ENCODE results near the gene AEBP2. TPM values are rescaled to one million over a fixed set of nuclear protein-coding genes. Genes with fewer than 3 reads are reported as not detected.
"Not testable (repeated sequence)": the region's sequence is repeated elsewhere in the genome, so short reads cannot be mapped to it uniquely, and the experiment has no call there.

AEBP2 gene
- total and polyA plus RNA-seq, 4 donors = 24.8 to 89.0 (median 49.8) TPM

- intact Hi-C loops (cut with DNase I); H3K4me3 ChIP-seq (ENCODE audit: low read length in 2 of 2); H3K27me3 ChIP-seq (ENCODE audit: control insufficient read depth in 1 of 2, insufficient read depth in 2 of 2, low read length in 1 of 2); H3K4me1 ChIP-seq (ENCODE audit: control insufficient read depth in 1 of 2, insufficient read depth in 2 of 2, low read length in 2 of 2); H3K9me3 ChIP-seq (ENCODE audit: control insufficient read depth, low read length); H3K27ac ChIP-seq (ENCODE audit: low read depth in 1 of 2, low read length in 2 of 2); ATAC-seq (ENCODE audit: low FRiP score); DNase-seq; H3K36me3 ChIP-seq (ENCODE audit: control insufficient read depth in 1 of 2, insufficient read depth in 2 of 2, low read length in 1 of 2): not testable (repeated sequence)
- WGBS, 2 donors = 84 to 88% methylated on average over 13 of the region's 13 CpGs
Measured at GRCh38 chr12:19552441-19553097, 113.3 kb downstream of the AEBP2 start.

GRCh38 chr12:19553175-19553574 lies 113.9 kb downstream of the AEBP2 start:
- H3K9me3 ChIP-seq (ENCODE audit: control insufficient read depth, low read length) = no peaks in the 10 kb centered on the region
- no peak for ATAC-seq (ENCODE audit: low FRiP score)
- H3K27ac ChIP-seq (ENCODE audit: low read depth in 1 of 2, low read length in 2 of 2) = no peak overlapping the region
- H3K27me3 ChIP-seq (ENCODE audit: control insufficient read depth in 1 of 2, insufficient read depth in 2 of 2, low read length in 1 of 2) = no peaks in the 10 kb centered on the region
- intact Hi-C loops (cut with DNase I) = no loop called here
- peaks cover 2% of the 10 kb centered on the region in 2 donors for H3K36me3 ChIP-seq (ENCODE audit: control insufficient read depth in 1 of 2, insufficient read depth in 2 of 2, low read length in 1 of 2)
- no peak overlapping the region for H3K4me3 ChIP-seq (ENCODE audit: low read length in 2 of 2)
- peaks cover 3 to 4% of the 10 kb centered on the region in 2 donors for H3K4me1 ChIP-seq (ENCODE audit: control insufficient read depth in 1 of 2, insufficient read depth in 2 of 2, low read length in 2 of 2)
- DNase-seq = no peak
- 10 to 11% methylated on average over 2 of the region's 2 CpGs for WGBS, 2 donors

- Histone ChIP-seq H3K9me3 (ENCODE audit: control insufficient read depth, low read length) (no peaks in the 10 kb centered on the region), H3K4me1 (ENCODE audit: control insufficient read depth in 1 of 2, insufficient read depth in 2 of 2, low read length in 2 of 2) (no peaks in the 10 kb centered on the region), H3K27ac (ENCODE audit: low read depth in 1 of 2, low read length in 2 of 2) (no peak overlapping the region), H3K36me3 (ENCODE audit: control insufficient read depth in 1 of 2, insufficient read depth in 2 of 2, low read length in 1 of 2) (no peaks in the 10 kb centered on the region), H3K4me3 (ENCODE audit: low read length in 2 of 2) (no peak overlapping the region), H3K27me3 (ENCODE audit: control insufficient read depth in 1 of 2, insufficient read depth in 2 of 2, low read length in 1 of 2) (no peaks in the 10 kb centered on the region)
- no peak for ATAC-seq (ENCODE audit: low FRiP score)
- DNase-seq = no peak
- intact Hi-C loops (cut with DNase I) = no loop called here
Measured at GRCh38 chr12:19561411-19561961, 122.2 kb downstream of the AEBP2 start.
